MM.1S (cell line): Measurements from ENCODE around the gene DSCAM.

Experiments
- DNase-seq: peaks from one replicate; pipeline ENCODE4 v3.0.0-alpha.2; 2015
- H2AFZ ChIP-seq: fragments of 300-600 bp; sonication (generic); 2 replicates; pipeline ENCODE4 v1.6.0; 2016; ENCODE audit warnings: antibody characterized with exemption, low read length
- H3F3A ChIP-seq: fragments of 300-600 bp; sonication (generic); 2 replicates; pipeline ENCODE4 v1.6.1; 2016; ENCODE audit warnings: mild to moderate bottlenecking, antibody characterized with exemption, low read length, moderate library complexity, mixed read lengths; ENCODE audit not compliant: insufficient read depth
- H3K27ac ChIP-seq: fragments of 300-600 bp; sonication (generic); 2 replicates; pipeline ENCODE4 v1.5.1; 2016; ENCODE audit warnings: mild to moderate bottlenecking, low read length
- H3K27me3 ChIP-seq: fragments of 300-600 bp; sonication (generic); replicated peaks from 2 replicates; pipeline ENCODE4 v1.6.0; 2016; ENCODE audit warnings: low read length; ENCODE audit not compliant: insufficient read depth
- H3K36me3 ChIP-seq: fragments of 300-600 bp; sonication (generic); replicated peaks from 2 replicates; pipeline ENCODE4 v1.6.1; 2016; ENCODE audit warnings: mild to moderate bottlenecking, low read length, mixed read lengths; ENCODE audit not compliant: insufficient read depth
- H3K4me1 ChIP-seq: fragments of 300-600 bp; sonication (generic); 2 replicates; pipeline ENCODE4 v1.6.1; 2016; ENCODE audit warnings: low read length, mixed read lengths
- H3K4me2 ChIP-seq: fragments of 300-600 bp; sonication (generic); 2 replicates; pipeline ENCODE4 v1.6.0; 2016; ENCODE audit warnings: low read depth, low read length
- H3K4me3 ChIP-seq: fragments of 300-600 bp; sonication (generic); 2 replicates; pipeline ENCODE4 v1.5.1; 2016; ENCODE audit warnings: low read length, mixed read lengths
- H3K79me2 ChIP-seq: fragments of 300-600 bp; sonication (generic); 2 replicates; pipeline ENCODE4 v1.6.1; 2016; ENCODE audit warnings: mixed run types, low read length, mixed read lengths
- H3K9ac ChIP-seq: fragments of 300-600 bp; sonication (generic); 2 replicates; pipeline ENCODE4 v1.6.1; 2016; ENCODE audit warnings: low read length, mixed read lengths
- H3K9me2 ChIP-seq: fragments of 300-600 bp; sonication (generic); replicated peaks from 2 replicates; pipeline ENCODE4 v1.6.1; 2016; ENCODE audit warnings: mild to moderate bottlenecking, low read length, mixed read lengths; ENCODE audit not compliant: insufficient read depth
- H3K9me3 ChIP-seq: fragments of 300-600 bp; sonication (generic); replicated peaks from 2 replicates; pipeline ENCODE4 v1.6.1; 2016; ENCODE audit warnings: mild to moderate bottlenecking, low read length, mixed read lengths; ENCODE audit not compliant: insufficient read depth
- H4K20me1 ChIP-seq: fragments of 300-600 bp; sonication (generic); 2 replicates; pipeline ENCODE4 v1.6.1; 2016; ENCODE audit warnings: mild to moderate bottlenecking, low read length, moderate library complexity, mixed read lengths; ENCODE audit not compliant: insufficient read depth
- CTCF ChIP-seq: fragments of 300-600 bp; sonication (generic); IDR thresholded peaks from 2 replicates; pipeline ENCODE4 v1.5.1; 2016; ENCODE audit warnings: antibody characterized with exemption, low read length, mixed read lengths
- EZH2 ChIP-seq: fragments of 300-600 bp; sonication (generic); optimal IDR thresholded peaks from 2 replicates; pipeline ENCODE3; 2017; ENCODE audit warnings: low read depth, mild to moderate bottlenecking, antibody characterized with exemption, low read length, mixed read lengths
- EZH2phosphoT487 ChIP-seq: fragments of 300-600 bp; sonication (generic); IDR thresholded peaks from 2 replicates; pipeline ENCODE4 v1.6.1; 2018; ENCODE audit warnings: antibody characterized with exemption, low read length

The DSCAM gene

GRCh38 chr21:40393066-40393465, 453.9 kb downstream of the DSCAM start:
- Histone ChIP-seq H3K4me1 (no peaks in the 10 kb centered on the region), H3K9me2 (no peaks in the 10 kb centered on the region), H3K9ac (no peak overlapping the region), H3K27me3 (no peaks in the 10 kb centered on the region), H3K4me3 (no peak overlapping the region), H3K9me3 (no peaks in the 10 kb centered on the region), H3K79me2 (no peaks in the 10 kb centered on the region), H2AFZ (no peak overlapping the region), H3K27ac (no peak overlapping the region), H3K36me3 (no peaks in the 10 kb centered on the region), H3K4me2 (no peak overlapping the region), H4K20me1 (no peaks in the 10 kb centered on the region), H3F3A (no peaks in the 10 kb centered on the region)
- DNase-seq = no peak
- TF ChIP-seq CTCF (no peak), EZH2phosphoT487 (no peak), EZH2 (no peak)

- no peak overlapping the region for H3K9ac ChIP-seq
- H4K20me1 ChIP-seq = no peaks in the 10 kb centered on the region
- H3K4me2 ChIP-seq = no peak overlapping the region
- H3K27me3 ChIP-seq = no peaks in the 10 kb centered on the region
- no peak overlapping the region for H3K27ac ChIP-seq
- no peak overlapping the region for H2AFZ ChIP-seq
- no peaks in the 10 kb centered on the region for H3F3A ChIP-seq
- TF ChIP-seq CTCF = no peak
- no peaks in the 10 kb centered on the region for H3K9me2 ChIP-seq
- H3K79me2 ChIP-seq = no peaks in the 10 kb centered on the region
- H3K4me1 ChIP-seq = no peaks in the 10 kb centered on the region
- H3K4me3 ChIP-seq = no peak overlapping the region
- no peaks in the 10 kb centered on the region for H3K36me3 ChIP-seq
- H3K9me3 ChIP-seq = no peaks in the 10 kb centered on the region
- DNase-seq = no peak
Observed at GRCh38 chr21:40388046-40388445, 458.9 kb downstream of the DSCAM start.

GRCh38 chr21:40386981-40387747, 459.8 kb downstream of the DSCAM start:
- H3K4me3 ChIP-seq = no peak overlapping the region
- H3K4me2 ChIP-seq = no peak overlapping the region
- H4K20me1 ChIP-seq = no peaks in the 10 kb centered on the region
- H3K36me3 ChIP-seq = no peaks in the 10 kb centered on the region
- no peaks in the 10 kb centered on the region for H3F3A ChIP-seq
- TF ChIP-seq CTCF = no peak
- TF ChIP-seq EZH2 = no peak
- TF ChIP-seq EZH2phosphoT487 = no peak
- no peaks in the 10 kb centered on the region for H3K4me1 ChIP-seq
- H2AFZ ChIP-seq = no peak overlapping the region
- DNase-seq = no peak
- H3K9ac ChIP-seq = no peak overlapping the region
- no peaks in the 10 kb centered on the region for H3K27me3 ChIP-seq
- H3K27ac ChIP-seq = no peak overlapping the region
- no peaks in the 10 kb centered on the region for H3K9me3 ChIP-seq
- H3K79me2 ChIP-seq = no peaks in the 10 kb centered on the region
- no peaks in the 10 kb centered on the region for H3K9me2 ChIP-seq
